HG03558 (cell line): ENCODE results near the gene PRKCA.
"Not testable (repeated sequence)": the region's sequence is repeated elsewhere in the genome, so short reads cannot be mapped to it uniquely, and the experiment has no call there.

Source experiments
- ATAC-seq: cut with Tn5 transposase; IDR thresholded peaks from one replicate; pipeline ENCODE4 v1.9.1; 2021; ENCODE audit warnings: moderate number of reproducible peaks; ENCODE audit not compliant: unreplicated experiment; ENCODE audit errors: extremely low read depth

PRKCA gene

GRCh38 chr17:66322764-66323163, 20.4 kb downstream of the PRKCA start:
- ATAC-seq = no peak

- not testable (repeated sequence) for ATAC-seq
These were observed 22.1 kb downstream of the PRKCA start for GRCh38 chr17:66324381-66325004.

GRCh38 chr17:66326476-66327047, 24.1 kb downstream of the PRKCA start:
- ATAC-seq = no peak

- ATAC-seq = no peak
These were observed 28.2 kb downstream of the PRKCA start for GRCh38 chr17:66330646-66331037.

- ATAC-seq = no peak
These were observed 28.8 kb downstream of the PRKCA start for GRCh38 chr17:66331038-66331816.

- ATAC-seq = no peak
These were observed 33.4 kb downstream of the PRKCA start for GRCh38 chr17:66335797-66336196.

DNA sequence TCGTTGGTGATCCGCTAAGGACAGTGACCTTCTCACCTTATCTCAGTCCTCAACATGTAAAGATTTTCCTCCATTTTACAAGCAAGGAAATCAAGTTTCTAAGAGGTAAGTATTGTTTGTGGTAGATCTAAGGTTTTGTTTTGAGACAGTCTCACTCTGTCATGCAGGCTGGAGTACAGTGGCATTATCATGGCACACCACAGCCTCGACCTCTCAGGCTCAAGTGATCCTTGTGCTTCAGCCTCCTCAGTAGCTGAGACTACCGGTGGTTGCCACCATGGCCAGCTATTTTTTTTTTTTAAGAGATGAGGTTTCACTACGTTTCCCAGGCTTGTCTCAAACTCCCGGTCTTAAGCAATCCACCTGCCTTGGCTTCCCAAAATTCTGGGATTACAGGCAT, 34.9 kb downstream of the PRKCA start:
- ATAC-seq = no peak

DNA sequence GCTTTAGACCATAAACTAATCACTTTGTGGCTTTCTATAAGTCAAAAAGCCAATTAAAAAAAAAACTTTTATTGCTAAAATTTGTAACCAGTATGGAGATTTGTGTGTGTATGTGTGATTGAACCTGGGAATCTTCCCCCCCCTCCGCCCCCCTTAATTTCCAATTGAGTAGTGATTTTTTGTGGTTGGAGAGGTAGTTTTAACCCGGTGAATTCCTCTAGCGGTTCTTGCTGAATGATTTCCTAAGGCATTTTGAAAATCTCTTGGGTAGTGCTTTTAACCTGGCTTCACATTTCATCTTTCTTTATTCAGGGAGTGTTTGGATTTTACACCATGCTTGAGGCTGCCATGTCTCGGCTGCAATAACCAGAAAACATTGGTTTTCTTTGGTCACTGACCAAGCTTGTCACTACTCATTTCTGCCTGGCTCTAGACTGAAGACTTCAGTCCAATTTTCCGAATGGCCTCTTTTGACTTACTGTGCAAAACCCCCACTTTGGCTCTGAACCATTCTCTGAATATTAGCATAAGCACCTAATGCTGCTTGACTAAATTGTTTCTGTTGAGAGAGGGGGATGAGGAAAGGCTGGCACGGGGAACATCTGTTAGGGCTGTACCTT, 35.6 kb downstream of the PRKCA start:
- no peak for ATAC-seq

GRCh38 chr17:66338937-66339336, 36.5 kb downstream of the PRKCA start:
- ATAC-seq = no peak

- no peak for ATAC-seq
These were observed 37.1 kb downstream of the PRKCA start for GRCh38 chr17:66339561-66339960.

- ATAC-seq = no peak
These were observed 38.3 kb downstream of the PRKCA start for GRCh38 chr17:66340720-66341119.

- ATAC-seq = no peak
These were observed 39.0 kb downstream of the PRKCA start for GRCh38 chr17:66341462-66341861.

DNA sequence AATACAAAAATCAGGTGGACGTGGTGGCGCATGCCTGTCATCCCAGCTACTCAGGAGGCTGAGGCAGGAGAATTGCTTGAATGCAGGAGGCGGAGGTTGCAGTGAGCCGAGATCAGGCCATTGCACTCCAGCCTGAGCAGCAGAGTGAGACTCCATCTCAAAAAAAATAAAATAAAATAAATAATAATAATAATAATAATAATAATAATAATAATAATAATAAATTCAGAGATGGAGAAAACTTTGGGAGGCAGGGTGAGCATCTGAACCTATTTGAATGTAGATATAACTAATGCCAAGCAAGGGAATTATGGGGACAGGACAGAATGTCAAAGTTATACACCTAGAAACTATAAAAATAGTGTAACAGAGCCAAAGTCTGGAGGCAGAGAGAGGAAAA, 39.9 kb downstream of the PRKCA start:
- ATAC-seq = not testable (repeated sequence)

DNA sequence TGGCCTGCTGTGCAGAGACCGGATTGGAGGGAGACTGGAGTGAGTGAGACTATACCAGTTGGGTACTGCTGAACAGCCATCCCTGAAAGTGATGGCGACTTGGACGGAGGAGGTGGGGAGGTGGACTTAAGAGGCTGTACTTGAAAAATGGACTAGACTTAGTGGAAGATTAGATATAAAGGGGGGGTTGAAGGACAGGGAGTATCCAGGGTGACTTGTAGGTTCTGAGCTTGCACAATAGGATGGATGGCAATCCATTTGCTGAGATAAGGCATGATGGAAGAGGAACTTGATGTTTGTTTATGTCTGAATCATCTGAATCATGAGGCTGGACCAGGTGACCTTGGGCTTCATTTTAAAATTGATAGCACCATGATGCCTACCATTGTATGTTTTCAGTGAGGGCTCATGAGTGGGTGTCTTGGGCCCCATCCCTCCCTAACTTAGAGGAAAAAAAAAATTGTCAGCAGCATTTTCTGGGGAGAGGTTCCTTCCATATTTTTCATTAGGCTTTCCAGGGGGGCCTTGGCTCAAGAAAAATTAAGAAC, 41.2 kb downstream of the PRKCA start:
- no peak for ATAC-seq

DNA sequence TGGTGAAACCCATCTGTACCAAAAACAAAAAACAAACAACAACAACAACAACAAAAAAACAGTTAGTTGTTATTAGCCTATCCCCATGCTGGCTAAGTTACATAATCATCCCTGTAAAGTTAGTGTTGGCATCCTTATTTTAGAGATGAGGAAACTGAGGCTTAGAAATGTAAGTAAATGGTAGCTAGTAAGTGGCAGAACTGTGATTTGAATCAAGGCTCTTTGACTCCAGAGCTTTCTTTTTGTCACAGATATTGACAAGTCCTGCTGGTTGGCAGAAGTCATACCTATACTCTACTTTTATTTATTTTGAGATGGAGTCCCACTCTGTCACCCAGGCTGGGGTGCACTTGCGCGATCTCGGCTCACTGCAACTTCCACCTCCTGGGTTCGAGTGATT, 42.1 kb downstream of the PRKCA start:
- ATAC-seq = no peak

- no peak for ATAC-seq
These were observed 42.9 kb downstream of the PRKCA start for GRCh38 chr17:66345264-66345663.

- ATAC-seq = not testable (repeated sequence)
These were observed 43.7 kb downstream of the PRKCA start for GRCh38 chr17:66345949-66346638.

GRCh38 chr17:66347661-66348514, 45.5 kb downstream of the PRKCA start:
- ATAC-seq = no peak

DNA sequence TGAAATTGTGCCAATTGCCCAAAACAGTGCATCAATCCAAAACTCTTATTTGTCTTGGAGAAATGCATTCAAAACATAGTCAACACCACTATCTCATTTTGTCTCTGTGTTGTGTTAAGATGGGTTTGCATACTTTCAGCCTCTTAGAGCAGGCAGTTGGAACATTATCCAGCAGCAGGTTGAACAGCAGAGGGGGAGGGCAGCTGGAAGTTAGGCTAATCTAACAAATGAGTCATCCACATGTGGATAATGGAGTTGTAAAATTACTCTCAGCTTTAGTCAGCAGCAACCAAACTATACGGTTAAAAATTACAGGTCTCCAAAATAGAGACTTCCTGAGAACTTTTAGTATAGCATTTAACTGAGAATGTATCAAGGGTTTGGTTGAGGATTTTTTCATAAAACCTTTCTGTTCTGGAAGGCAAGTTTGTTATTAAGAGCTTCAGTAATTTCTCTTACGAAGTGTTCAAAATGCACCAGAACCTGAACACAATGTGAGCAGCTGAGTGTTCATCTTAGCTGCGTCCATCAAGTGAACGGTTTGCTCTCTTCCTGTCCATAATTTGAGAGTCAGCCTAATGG, 46.3 kb downstream of the PRKCA start:
- ATAC-seq = no peak
